K562 (cell line): Measurements from ENCODE around the gene SON. TPM values are rescaled to one million over a fixed set of nuclear protein-coding genes. Genes with fewer than 3 reads are reported as not detected.
A peak's percentile ranks its signal among the peaks of the same experiment; 100 is the strongest.

Experiments
- COPS2 ChIP-seq: fragments of 450-650 bp; conservative IDR thresholded peaks from 2 replicates; pipeline ENCODE4 v1.6.1; 2016; ENCODE audit warnings: mild to moderate bottlenecking, moderate library complexity
- FOXP1 ChIP-seq: sonication (generic); formaldehyde crosslinking; IDR thresholded peaks from 2 replicates; pipeline ENCODE4 v1.8.0; 2022; ENCODE audit warnings: mild to moderate bottlenecking, missing genetic modification reagents
- HDAC3 ChIP-seq: fragments of 450-650 bp; IDR thresholded peaks from 2 replicates; pipeline ENCODE4 v1.6.1; 2018; ENCODE audit warnings: borderline replicate concordance, mild to moderate bottlenecking, moderate library complexity; ENCODE audit not compliant: partially characterized antibody
- MED1 ChIP-seq: sonication (generic); formaldehyde crosslinking; IDR thresholded peaks from 2 replicates; pipeline ENCODE4 v1.8.1; 2023; ENCODE audit warnings: missing genetic modification reagents, borderline replicate concordance
- NEUROD1 ChIP-seq: fragments of 150-350 bp; IDR thresholded peaks from 2 replicates; pipeline ENCODE4 v1.6.1; 2014; ENCODE audit warnings: borderline replicate concordance, low read length, low read depth; ENCODE audit not compliant: partially characterized antibody
- RFX7 ChIP-seq: fragments of 250-450 bp; sonication (Bioruptor Pico); IDR thresholded peaks from 2 replicates; pipeline ENCODE4 v1.5.1; 2021; ENCODE audit warnings: mild to moderate bottlenecking
- SLC30A9 ChIP-seq: fragments of 250-450 bp; sonication (Bioruptor Pico); IDR thresholded peaks from 2 replicates; pipeline ENCODE4 v1.8.0; 2022; ENCODE audit warnings: mild to moderate bottlenecking, moderate library complexity
- SMAD1 ChIP-seq: fragments of 150-350 bp; IDR thresholded peaks from 2 replicates; pipeline ENCODE4 v1.6.1; 2014; ENCODE audit warnings: low read length, low read depth; ENCODE audit not compliant: partially characterized antibody
- ZZZ3 ChIP-seq: fragments of 450-650 bp; IDR thresholded peaks from 2 replicates; pipeline ENCODE4 v1.6.1; 2016; ENCODE audit warnings: antibody characterized with exemption, mild to moderate bottlenecking, moderate library complexity
- polyA plus RNA-seq, 8 experiments: library from polyadenylated mRNA; depleted of rRNA in 4 of 8; stranded (reverse) in 5 of 8; unstranded in 3 of 8; fragments of >200 nt; fragmentation: Nextera tagmentation in 2 of 8; fragmentation: Illumina TruSeq in 1 of 8; extraction: Ambion mirVana in 2 of 8; extraction: Trizol in 1 of 8; gene quantifications; 2 replicates each; pipeline versions ENCODE4 v1.2.1 to v1.2.3, GENCODE V29; 2011 to 2014; ENCODE audit warnings: inconsistent platforms in 1 of 8, missing spikeins in 1 of 8
- total RNA-seq, 7 experiments: library from RNA; depleted of rRNA in 6 of 7; stranded (reverse); fragments of >200 nt in 6 of 7; fragmentation: Illumina TruSeq in 2 of 7; extraction: Trizol in 2 of 7; gene quantifications; 2 replicates each; pipeline versions ENCODE4 v1.2.1 to v1.2.3, GENCODE V29; 2011 to 2021; ENCODE audit warnings: low replicate concordance in 1 of 7
- TF ChIP-seq, protein P1 (sequence below): fragments of 250-450 bp; sonication (Bioruptor Pico); IDR thresholded peaks from 2 replicates; pipeline ENCODE4 v1.5.0; 2022; ENCODE audit warnings: mild to moderate bottlenecking
- TF ChIP-seq, protein P2 (sequence below): fragments of 450-650 bp; formaldehyde crosslinking; IDR thresholded peaks from 2 replicates; pipeline ENCODE4 v1.4.0; 2020; ENCODE audit warnings: mild to moderate bottlenecking, moderate library complexity
- TF ChIP-seq, protein P3 (sequence below): fragments of 250-450 bp; sonication (Bioruptor Pico); IDR thresholded peaks from 2 replicates; pipeline ENCODE4 v1.8.0; 2022; ENCODE audit warnings: inconsistent platforms, mild to moderate bottlenecking, moderate library complexity, borderline replicate concordance
- TF ChIP-seq, protein P4 (sequence below): fragments of 450-650 bp; IDR thresholded peaks from 2 replicates; pipeline ENCODE4 v1.6.1; 2014; ENCODE audit warnings: low read depth, mild to moderate bottlenecking, moderate library complexity, borderline replicate concordance
- TF ChIP-seq, protein P5 (sequence below), 2 experiments: IDR thresholded peaks in 1 of 2; conservative IDR thresholded peaks in 1 of 2; 2 replicates each; pipeline ENCODE4 v1.6.1; 2016; ENCODE audit warnings: low read depth in 2 of 2, mild to moderate bottlenecking in 1 of 2, missing compliant biosample characterization in 1 of 2, missing genetic modification characterization in 1 of 2, moderate library complexity in 1 of 2
- TF ChIP-seq, protein P6 (sequence below): fragments of 450-650 bp; formaldehyde crosslinking; IDR thresholded peaks from 2 replicates; pipeline ENCODE4 v1.4.0; 2020; ENCODE audit warnings: mild to moderate bottlenecking, moderate library complexity

The SON gene
- total and polyA plus RNA-seq, 9 of the 15 experiments (the other 6 are each of a cell fraction or from before 2014, with no cell fraction given): 105 to 742 (median 187) TPM

DNA sequence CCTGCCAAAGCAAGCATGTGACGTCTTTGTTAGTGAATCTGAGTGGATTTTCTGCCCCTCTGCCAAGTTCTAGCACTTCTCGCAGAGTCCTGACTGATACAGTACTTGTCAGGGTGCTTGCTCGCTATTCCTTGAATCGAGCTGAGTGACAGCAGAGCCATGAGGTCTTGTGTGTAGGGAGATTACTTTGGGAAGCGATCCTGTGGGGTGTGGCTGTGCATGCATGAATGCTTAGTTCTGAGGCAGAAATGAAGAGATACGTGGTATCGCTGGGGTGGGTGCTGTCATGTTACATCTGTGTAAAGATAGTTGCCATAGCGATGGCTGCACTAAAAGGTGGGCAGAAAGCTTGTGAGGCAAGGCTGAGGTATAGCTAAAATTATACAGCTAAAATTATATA lies 32.0 kb upstream of the SON start (continued):
- TF ChIP-seq, protein P1, sequence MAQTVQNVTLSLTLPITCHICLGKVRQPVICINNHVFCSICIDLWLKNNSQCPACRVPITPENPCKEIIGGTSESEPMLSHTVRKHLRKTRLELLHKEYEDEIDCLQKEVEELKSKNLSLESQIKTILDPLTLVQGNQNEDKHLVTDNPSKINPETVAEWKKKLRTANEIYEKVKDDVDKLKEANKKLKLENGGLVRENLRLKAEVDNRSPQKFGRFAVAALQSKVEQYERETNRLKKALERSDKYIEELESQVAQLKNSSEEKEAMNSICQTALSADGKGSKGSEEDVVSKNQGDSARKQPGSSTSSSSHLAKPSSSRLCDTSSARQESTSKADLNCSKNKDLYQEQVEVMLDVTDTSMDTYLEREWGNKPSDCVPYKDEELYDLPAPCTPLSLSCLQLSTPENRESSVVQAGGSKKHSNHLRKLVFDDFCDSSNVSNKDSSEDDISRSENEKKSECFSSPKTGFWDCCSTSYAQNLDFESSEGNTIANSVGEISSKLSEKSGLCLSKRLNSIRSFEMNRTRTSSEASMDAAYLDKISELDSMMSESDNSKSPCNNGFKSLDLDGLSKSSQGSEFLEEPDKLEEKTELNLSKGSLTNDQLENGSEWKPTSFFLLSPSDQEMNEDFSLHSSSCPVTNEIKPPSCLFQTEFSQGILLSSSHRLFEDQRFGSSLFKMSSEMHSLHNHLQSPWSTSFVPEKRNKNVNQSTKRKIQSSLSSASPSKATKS (CRISPR knock-in tag): no peak
- TF ChIP-seq SMAD1 (no peak), MED1 (CRISPR knock-in tag) (no peak), FOXP1 (CRISPR knock-in tag) (no peak), COPS2 (no peak), RFX7 (CRISPR knock-in tag) (no peak), NEUROD1 (no peak), SLC30A9 (CRISPR knock-in tag) (no peak), HDAC3 (no peak), ZZZ3 (no peak)
- TF ChIP-seq, protein P2, sequence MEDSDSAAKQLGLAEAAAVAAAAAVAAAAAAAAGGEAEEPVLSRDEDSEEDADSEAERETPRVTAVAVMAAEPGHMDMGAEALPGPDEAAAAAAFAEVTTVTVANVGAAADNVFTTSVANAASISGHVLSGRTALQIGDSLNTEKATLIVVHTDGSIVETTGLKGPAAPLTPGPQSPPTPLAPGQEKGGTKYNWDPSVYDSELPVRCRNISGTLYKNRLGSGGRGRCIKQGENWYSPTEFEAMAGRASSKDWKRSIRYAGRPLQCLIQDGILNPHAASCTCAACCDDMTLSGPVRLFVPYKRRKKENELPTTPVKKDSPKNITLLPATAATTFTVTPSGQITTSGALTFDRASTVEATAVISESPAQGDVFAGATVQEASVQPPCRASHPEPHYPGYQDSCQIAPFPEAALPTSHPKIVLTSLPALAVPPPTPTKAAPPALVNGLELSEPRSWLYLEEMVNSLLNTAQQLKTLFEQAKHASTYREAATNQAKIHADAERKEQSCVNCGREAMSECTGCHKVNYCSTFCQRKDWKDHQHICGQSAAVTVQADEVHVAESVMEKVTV (CRISPR knock-in tag): no peak
- TF ChIP-seq, protein P3, sequence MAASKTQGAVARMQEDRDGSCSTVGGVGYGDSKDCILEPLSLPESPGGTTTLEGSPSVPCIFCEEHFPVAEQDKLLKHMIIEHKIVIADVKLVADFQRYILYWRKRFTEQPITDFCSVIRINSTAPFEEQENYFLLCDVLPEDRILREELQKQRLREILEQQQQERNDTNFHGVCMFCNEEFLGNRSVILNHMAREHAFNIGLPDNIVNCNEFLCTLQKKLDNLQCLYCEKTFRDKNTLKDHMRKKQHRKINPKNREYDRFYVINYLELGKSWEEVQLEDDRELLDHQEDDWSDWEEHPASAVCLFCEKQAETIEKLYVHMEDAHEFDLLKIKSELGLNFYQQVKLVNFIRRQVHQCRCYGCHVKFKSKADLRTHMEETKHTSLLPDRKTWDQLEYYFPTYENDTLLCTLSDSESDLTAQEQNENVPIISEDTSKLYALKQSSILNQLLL (CRISPR knock-in tag): no peak
- TF ChIP-seq, protein P4, sequence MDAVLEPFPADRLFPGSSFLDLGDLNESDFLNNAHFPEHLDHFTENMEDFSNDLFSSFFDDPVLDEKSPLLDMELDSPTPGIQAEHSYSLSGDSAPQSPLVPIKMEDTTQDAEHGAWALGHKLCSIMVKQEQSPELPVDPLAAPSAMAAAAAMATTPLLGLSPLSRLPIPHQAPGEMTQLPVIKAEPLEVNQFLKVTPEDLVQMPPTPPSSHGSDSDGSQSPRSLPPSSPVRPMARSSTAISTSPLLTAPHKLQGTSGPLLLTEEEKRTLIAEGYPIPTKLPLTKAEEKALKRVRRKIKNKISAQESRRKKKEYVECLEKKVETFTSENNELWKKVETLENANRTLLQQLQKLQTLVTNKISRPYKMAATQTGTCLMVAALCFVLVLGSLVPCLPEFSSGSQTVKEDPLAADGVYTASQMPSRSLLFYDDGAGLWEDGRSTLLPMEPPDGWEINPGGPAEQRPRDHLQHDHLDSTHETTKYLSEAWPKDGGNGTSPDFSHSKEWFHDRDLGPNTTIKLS: no peak
- TF ChIP-seq, protein P5, sequence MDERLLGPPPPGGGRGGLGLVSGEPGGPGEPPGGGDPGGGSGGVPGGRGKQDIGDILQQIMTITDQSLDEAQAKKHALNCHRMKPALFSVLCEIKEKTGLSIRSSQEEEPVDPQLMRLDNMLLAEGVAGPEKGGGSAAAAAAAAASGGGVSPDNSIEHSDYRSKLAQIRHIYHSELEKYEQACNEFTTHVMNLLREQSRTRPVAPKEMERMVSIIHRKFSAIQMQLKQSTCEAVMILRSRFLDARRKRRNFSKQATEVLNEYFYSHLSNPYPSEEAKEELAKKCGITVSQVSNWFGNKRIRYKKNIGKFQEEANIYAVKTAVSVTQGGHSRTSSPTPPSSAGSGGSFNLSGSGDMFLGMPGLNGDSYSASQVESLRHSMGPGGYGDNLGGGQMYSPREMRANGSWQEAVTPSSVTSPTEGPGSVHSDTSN (CRISPR knock-in tag; IDR thresholded peaks at IDR 0.05; ENCODE audit: low read depth): peak; percentile 53
- TF ChIP-seq, protein P5 (tag; conservative IDR thresholded peaks at IDR 0.05; ENCODE audit: low read depth): no peak; the same call in 1 of the 2 replicates
- TF ChIP-seq, protein P6, sequence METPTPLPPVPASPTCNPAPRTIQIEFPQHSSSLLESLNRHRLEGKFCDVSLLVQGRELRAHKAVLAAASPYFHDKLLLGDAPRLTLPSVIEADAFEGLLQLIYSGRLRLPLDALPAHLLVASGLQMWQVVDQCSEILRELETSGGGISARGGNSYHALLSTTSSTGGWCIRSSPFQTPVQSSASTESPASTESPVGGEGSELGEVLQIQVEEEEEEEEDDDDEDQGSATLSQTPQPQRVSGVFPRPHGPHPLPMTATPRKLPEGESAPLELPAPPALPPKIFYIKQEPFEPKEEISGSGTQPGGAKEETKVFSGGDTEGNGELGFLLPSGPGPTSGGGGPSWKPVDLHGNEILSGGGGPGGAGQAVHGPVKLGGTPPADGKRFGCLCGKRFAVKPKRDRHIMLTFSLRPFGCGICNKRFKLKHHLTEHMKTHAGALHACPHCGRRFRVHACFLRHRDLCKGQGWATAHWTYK (CRISPR knock-in tag): 0 out of 2 replicates have a peak, but pooled peaks have one; percentile 31
